Stomach (tissue), 9 donors: ENCODE measurements around the gene ERC1. TPM values are rescaled to one million over a fixed set of nuclear protein-coding genes. Genes with fewer than 3 reads are reported as not detected.

Source experiments
- DNase-seq, 2 donors: peaks; one replicate each; pipeline versions ENCODE4 v3.0.0 to v3.0.0-alpha.2; 2013 to 2019
- H3K27ac ChIP-seq, 5 donors: fragments of 200-600 bp in 4 of 5; sonication (generic) in 4 of 5; one replicate each; pipeline ENCODE4 v1.5.1; 2013 to 2019; ENCODE audit warnings: mild to moderate bottlenecking in 1 of 5, moderate library complexity in 1 of 5
- H3K27me3 ChIP-seq, 3 donors: fragments of 200-600 bp; sonication (generic); one replicate each; pipeline ENCODE4 v1.5.1; 2017 to 2019; ENCODE audit warnings: mixed run types in 1 of 3
- H3K36me3 ChIP-seq, 4 donors: fragments of 200-600 bp; sonication (generic); 1 replicate in 3 of 4; 2 replicates in 1 of 4; pipeline ENCODE4 v1.5.1; 2016 to 2019
- H3K4me1 ChIP-seq, 4 donors: fragments of 200-600 bp; sonication (generic); one replicate each; pipeline ENCODE4 v1.5.1; 2016 to 2019
- H3K4me3 ChIP-seq, 4 donors: fragments of 200-600 bp; sonication (generic) in 3 of 4; one replicate each; pipeline ENCODE4 v1.5.1; 2016 to 2019; ENCODE audit warnings: mild to moderate bottlenecking in 1 of 4
- H3K9me3 ChIP-seq, 4 donors: fragments of 200-600 bp; sonication (generic); one replicate each; pipeline ENCODE4 v1.5.1; 2016 to 2019
- EP300 ChIP-seq: sonication (generic); formaldehyde crosslinking; IDR thresholded peaks from one replicate; pipeline ENCODE4 v1.6.1; 2017; ENCODE audit warnings: antibody characterized with exemption
- POLR2A ChIP-seq, 4 donors: fragments of 450-650 bp; IDR thresholded peaks; one replicate each; pipeline ENCODE4 v1.6.1; 2016; ENCODE audit warnings: antibody characterized with exemption in 4 of 4, control low read depth in 2 of 4, mild to moderate bottlenecking in 1 of 4, moderate library complexity in 1 of 4
- POLR2AphosphoS5 ChIP-seq, 3 donors: sonication (generic); formaldehyde crosslinking; IDR thresholded peaks; one replicate each; pipeline ENCODE4 v1.6.1; 2016; ENCODE audit warnings: antibody characterized with exemption in 3 of 3
- WGBS, 5 donors: extraction: QIAGEN DNeasy Blood & Tissue Kit in 3 of 5; methylation state at CpG; one replicate each; pipeline versions ENCODE4 v1.1.5 to v1.1.7; 2013 to 2018; 5-methylcytosine and 5-hydroxymethylcytosine counted together
- intact Hi-C: fragments of 100-400 bp; cut with DNase I; formaldehyde crosslinking; loops from one replicate; pipeline ENCODE4 v1.15.1; 2023; ENCODE audit warnings: low total_unique reads
- polyA plus RNA-seq, 3 donors: library from polyadenylated mRNA; stranded (reverse); fragments of 200-250 nt; gene quantifications; one replicate each; pipeline ENCODE4 v1.2.3, GENCODE V29; 2013
- total RNA-seq, 5 donors: library from RNA; depleted of rRNA; stranded (reverse); fragments of >200 nt; gene quantifications; one replicate each; pipeline versions ENCODE4 v1.1.0 to v1.2.3, GENCODE V29; 2014 to 2016
- TF ChIP-seq, protein P1 (sequence below), 7 experiments: fragments of 450-650 bp in 4 of 7; fragments of 200-600 bp in 3 of 7; sonication (generic) in 3 of 7; IDR thresholded peaks; one replicate each; pipeline ENCODE4 v1.5.1; 2016 to 2019; ENCODE audit warnings: antibody characterized with exemption in 7 of 7, control low read depth in 2 of 7, mild to moderate bottlenecking in 1 of 7
- donor health status: healthy with polysubstance abuse.
- donor health status: Bipolar disorder and iron deficiency.
- donor health status: healthy.

The ERC1 gene
- total and polyA plus RNA-seq, 8 donors = 3.8 to 69.4 (median 51.6) TPM

DNA sequence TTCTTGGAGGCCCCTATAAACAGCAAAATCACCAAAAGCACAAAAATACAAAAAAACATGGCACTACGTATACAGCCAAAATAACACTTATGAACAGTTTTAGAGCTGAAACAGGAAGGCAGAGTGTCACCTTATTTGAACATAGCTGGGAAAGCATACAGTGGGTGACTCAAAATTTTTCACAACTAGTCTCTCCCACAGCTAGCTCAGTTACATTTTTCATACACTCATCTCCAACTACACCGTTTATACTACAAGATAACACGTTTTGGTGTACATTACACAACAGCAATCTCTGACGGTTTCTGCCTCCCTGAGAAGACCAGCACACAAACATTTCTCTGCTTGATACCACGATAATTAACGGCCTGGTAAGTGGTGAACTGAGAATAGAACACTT, 44.4 kb upstream of the ERC1 start:
- no peaks in the 10 kb centered on the region for H3K9me3 ChIP-seq
- H3K36me3 ChIP-seq = peaks cover 0 to 26% (median 16%) of the 10 kb centered on the region in 4 donors
- intact Hi-C loops = loop anchor here (10.0 kb wide), 1 partner anchor 382 kb away; no protein-coding TSS in a partner anchor

DNA sequence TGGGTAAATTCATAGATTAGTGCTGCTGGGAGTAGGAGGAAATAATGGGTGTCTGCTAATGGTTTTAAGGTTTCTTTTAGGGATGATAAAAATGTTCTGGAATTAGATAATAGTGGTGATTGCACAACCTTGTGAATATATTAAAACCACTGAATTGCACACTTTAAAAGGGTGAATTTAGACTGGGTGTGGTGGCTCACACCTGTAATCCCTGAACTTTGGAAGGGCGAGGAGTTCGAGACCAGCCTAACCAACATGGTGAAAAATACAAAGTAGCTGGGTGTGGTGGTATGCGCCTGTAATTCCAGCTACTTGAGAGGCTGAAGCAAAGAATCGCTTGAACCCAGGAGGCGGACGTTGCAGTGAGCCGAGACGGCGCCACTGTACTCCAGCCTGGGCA, 42.8 kb upstream of the ERC1 start:
- WGBS, 5 donors = 83 to 90% (median 86%) methylated on average over 9 of the region's 9 CpGs
- peak overlapping the region in 4 of 5 donors; percentile 83 to 94 (median 92) for H3K27ac ChIP-seq
- no peaks in the 10 kb centered on the region for H3K9me3 ChIP-seq
- peaks cover 6 to 30% (median 16%) of the 10 kb centered on the region in 4 donors for H3K4me1 ChIP-seq
- H3K36me3 ChIP-seq = peaks cover 0 to 13% (median 10%) of the 10 kb centered on the region in 4 donors
- DNase-seq = peak in 1 of 2 donors; percentile 18
- peak overlapping the region; percentile 63 to 90 (median 72) for H3K4me3 ChIP-seq
- intact Hi-C loops = loop anchor here (10.0 kb wide), 1 partner anchor 383 kb away; no protein-coding TSS in a partner anchor
- H3K27me3 ChIP-seq = no peaks in the 10 kb centered on the region
- no peak for TF ChIP-seq EP300

More for the DNA sequence above, 44.4 kb upstream of the ERC1 start:
- 50 to 66% (median 54%) methylated on average over 6 of the region's 6 CpGs for WGBS, 5 donors
- Histone ChIP-seq H3K4me1 (peaks cover 6 to 30% (median 16%) of the 10 kb centered on the region in 4 donors), H3K4me3 (no peak overlapping the region), H3K27me3 (no peaks in the 10 kb centered on the region), H3K27ac (no peak overlapping the region)
- DNase-seq = no peak
- TF ChIP-seq EP300 (no peak), POLR2A (IDR thresholded peaks at IDR 0.05) (no peak), POLR2AphosphoS5 (IDR thresholded peaks at IDR 0.05) (no peak)
- TF ChIP-seq, protein P1, sequence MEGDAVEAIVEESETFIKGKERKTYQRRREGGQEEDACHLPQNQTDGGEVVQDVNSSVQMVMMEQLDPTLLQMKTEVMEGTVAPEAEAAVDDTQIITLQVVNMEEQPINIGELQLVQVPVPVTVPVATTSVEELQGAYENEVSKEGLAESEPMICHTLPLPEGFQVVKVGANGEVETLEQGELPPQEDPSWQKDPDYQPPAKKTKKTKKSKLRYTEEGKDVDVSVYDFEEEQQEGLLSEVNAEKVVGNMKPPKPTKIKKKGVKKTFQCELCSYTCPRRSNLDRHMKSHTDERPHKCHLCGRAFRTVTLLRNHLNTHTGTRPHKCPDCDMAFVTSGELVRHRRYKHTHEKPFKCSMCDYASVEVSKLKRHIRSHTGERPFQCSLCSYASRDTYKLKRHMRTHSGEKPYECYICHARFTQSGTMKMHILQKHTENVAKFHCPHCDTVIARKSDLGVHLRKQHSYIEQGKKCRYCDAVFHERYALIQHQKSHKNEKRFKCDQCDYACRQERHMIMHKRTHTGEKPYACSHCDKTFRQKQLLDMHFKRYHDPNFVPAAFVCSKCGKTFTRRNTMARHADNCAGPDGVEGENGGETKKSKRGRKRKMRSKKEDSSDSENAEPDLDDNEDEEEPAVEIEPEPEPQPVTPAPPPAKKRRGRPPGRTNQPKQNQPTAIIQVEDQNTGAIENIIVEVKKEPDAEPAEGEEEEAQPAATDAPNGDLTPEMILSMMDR (IDR thresholded peaks at IDR 0.05) = no peak

DNA sequence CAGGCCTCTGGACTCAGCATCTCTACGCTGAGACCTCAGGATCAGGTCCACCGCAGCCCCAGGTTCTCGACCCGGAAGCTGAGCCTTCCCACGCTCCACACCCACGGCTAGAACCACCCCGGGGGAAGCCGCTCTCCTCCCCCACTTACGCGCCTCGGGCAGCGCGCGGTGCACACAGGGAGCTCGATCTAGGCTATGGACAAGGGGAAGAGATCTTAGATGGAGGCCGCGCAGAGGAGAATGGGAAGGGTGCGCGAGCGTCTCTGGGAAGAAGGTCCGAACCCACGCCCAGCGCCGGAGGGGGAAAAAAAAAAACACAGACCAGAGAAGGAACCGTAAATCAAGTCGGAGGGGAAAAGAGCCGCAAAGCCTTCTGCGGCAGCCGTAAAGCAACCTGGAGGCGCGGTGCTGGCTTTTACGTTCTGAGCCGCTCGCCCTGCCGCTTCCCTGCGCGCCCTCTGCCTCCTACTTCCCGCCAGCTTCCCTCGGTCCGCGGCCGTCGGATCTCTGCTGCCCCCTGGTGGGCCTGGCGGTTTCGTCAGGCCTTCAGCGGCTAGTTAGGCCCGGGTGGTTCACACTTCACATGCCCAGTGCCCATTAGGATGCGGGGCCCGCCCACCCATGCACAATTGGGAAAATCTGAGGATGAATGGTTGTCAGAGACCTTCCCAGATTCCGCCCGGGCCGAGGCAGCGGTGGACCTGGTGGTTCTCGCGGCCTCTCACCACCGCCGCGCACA, 41.4 kb upstream of the ERC1 start, which contains the start of gene RAD52:
Gene RAD52 (minus strand): TSS at position 242 of the 739 bp plus-strand sequence. CDS start 16,636 bp downstream, outside the sequence.
- intact Hi-C loops = loop anchor here (10.0 kb wide), 1 partner anchor 385 kb away; no protein-coding TSS in a partner anchor
- Histone ChIP-seq H3K27me3 (no peaks in the 10 kb centered on the region), H3K4me1 (peaks cover 6 to 30% (median 16%) of the 10 kb centered on the region in 4 donors), H3K9me3 (no peaks in the 10 kb centered on the region), H3K27ac (peak within 1 kb of the TSS; percentile 83 to 94 (median 90)), H3K4me3 (peak within 1 kb of the TSS; percentile 63 to 90 (median 72)), H3K36me3 (peaks cover 0 to 4% (median 0%) of the 10 kb centered on the region in 4 donors)
- DNase-seq = peak; percentile 98 to 100
- WGBS, 5 donors = 0 to 2% (median 1%) methylated on average over 45 to 58 of the region's 58 CpGs
- TF ChIP-seq POLR2AphosphoS5 (IDR thresholded peaks at IDR 0.05) (peak; percentile 86 to 93 (median 90)), POLR2A (IDR thresholded peaks at IDR 0.05) (peak in 1 of 4 donors; percentile 54), EP300 (no peak)
- TF ChIP-seq, protein P1 (IDR thresholded peaks at IDR 0.05) = peak in 6 of 7 experiments; percentile 92 to 99 (median 98)

DNA sequence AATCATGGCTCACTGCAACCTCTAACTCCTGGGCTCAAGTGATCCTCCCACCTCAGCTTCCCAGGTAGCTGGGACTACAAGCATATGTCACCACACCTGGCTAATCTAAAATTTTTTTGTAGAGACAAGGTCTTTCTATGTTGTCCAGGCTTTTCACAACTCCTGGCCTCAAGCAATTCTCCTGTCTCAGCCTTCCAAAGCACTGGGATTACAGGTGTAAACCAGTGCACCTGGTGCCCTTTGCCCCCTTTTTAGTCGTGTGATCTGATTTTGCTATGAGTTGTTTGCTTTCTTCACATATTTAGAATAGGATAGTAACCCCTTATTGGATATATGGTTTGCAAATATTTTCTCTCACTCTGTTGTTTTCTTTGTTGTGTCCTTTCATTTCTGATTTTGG, 39.8 kb upstream of the ERC1 start:
- intact Hi-C loops = no loop called here
- Histone ChIP-seq H3K4me3 (no peak overlapping the region), H3K9me3 (no peaks in the 10 kb centered on the region), H3K27ac (no peak overlapping the region), H3K27me3 (no peaks in the 10 kb centered on the region), H3K4me1 (peaks cover 6 to 27% (median 16%) of the 10 kb centered on the region in 4 donors), H3K36me3 (no peaks in the 10 kb centered on the region)
- TF ChIP-seq, protein P1 (IDR thresholded peaks at IDR 0.05) = no peak
- TF ChIP-seq POLR2AphosphoS5 (IDR thresholded peaks at IDR 0.05) (no peak), EP300 (no peak), POLR2A (IDR thresholded peaks at IDR 0.05) (no peak)
- DNase-seq = peak in 1 of 2 donors; percentile 49
- 17 to 28% (median 21%) methylated on average over 1 of the region's 1 CpG for WGBS, 5 donors
